MCF 10A (cell line): Measurements from ENCODE around the gene RIPPLY1. TPM values are rescaled to one million over a fixed set of nuclear protein-coding genes. Genes with fewer than 3 reads are reported as not detected.

Experiments
- BruUV-seq: library from RNA; stranded (reverse); fragments of 400-500 nt; replicated peaks from 2 replicates; lab custom pipeline; 2021; lab: Mats Ljungman, UMichigan
- CTCF ChIA-PET: fragments of 300-600 bp; sonication (Branson Sonifier 250); formaldehyde crosslinking; extraction: SDS; loops from one replicate; lab custom pipeline; 2021; ENCODE audit warnings: antibody characterized with exemption, inconsistent platforms; lab: Yijun Ruan, JAX
- POLR2A ChIA-PET: fragments of 300-600, 350-650 bp; sonication (Branson Sonifier 250); formaldehyde crosslinking; extraction: SDS; loops from one replicate; lab custom pipeline; 2020; ENCODE audit warnings: antibody characterized with exemption, inconsistent platforms; lab: Yijun Ruan, JAX
- DNase-seq: peaks from one replicate; pipeline ENCODE4 v3.0.0-alpha.2; 2018; ENCODE audit not compliant: unreplicated experiment
- H3K27ac Mint-ChIP-seq: one replicate; pipeline ENCODE4 v1.8.0; 2022; ENCODE audit warnings: mild to moderate bottlenecking, low read depth, mixed read lengths; ENCODE audit not compliant: unreplicated experiment
- H3K27me3 Mint-ChIP-seq: one replicate; pipeline ENCODE4 v1.8.0; 2022; ENCODE audit warnings: mixed read lengths; ENCODE audit not compliant: insufficient read depth, unreplicated experiment
- H3K36me3 Mint-ChIP-seq: one replicate; pipeline ENCODE4 v1.8.0; 2022; ENCODE audit warnings: mild to moderate bottlenecking, moderate library complexity, mixed read lengths; ENCODE audit not compliant: insufficient read depth, unreplicated experiment
- H3K4me1 Mint-ChIP-seq: one replicate; pipeline ENCODE4 v1.8.0; 2022; ENCODE audit warnings: mixed read lengths; ENCODE audit not compliant: insufficient read depth, unreplicated experiment
- H3K4me3 Mint-ChIP-seq: one replicate; pipeline ENCODE4 v1.8.0; 2022; ENCODE audit warnings: mild to moderate bottlenecking, moderate library complexity, mixed read lengths; ENCODE audit not compliant: unreplicated experiment
- H3K9me3 Mint-ChIP-seq: one replicate; pipeline ENCODE4 v1.8.0; 2022; ENCODE audit warnings: mixed read lengths; ENCODE audit not compliant: unreplicated experiment
- intact Hi-C: fragments of 100-400 bp; cut with micrococcal nuclease; formaldehyde crosslinking; loops from 2 replicates; pipeline ENCODE4 v1.14.1; 2022
- total RNA-seq: library from RNA; stranded (reverse); gene quantifications from 2 replicates; pipeline ENCODE4 v1.2.3, GENCODE V29; 2022
- TF ChIP-seq, protein P1 (sequence below): fragments of 200-600 bp; IDR thresholded peaks from one replicate; pipeline ENCODE4 v1.8.0; 2022; ENCODE audit warnings: antibody characterized with exemption, mild to moderate bottlenecking; ENCODE audit not compliant: unreplicated experiment

Gene RIPPLY1
- total RNA-seq, 1 experiment from 2014 or later, result not detected

GRCh38 chrX:106950381-106950780 is 47.2 kb upstream of the RIPPLY1 start:
- POLR2A ChIA-PET, result no interaction called here
- TF ChIP-seq, protein P1, sequence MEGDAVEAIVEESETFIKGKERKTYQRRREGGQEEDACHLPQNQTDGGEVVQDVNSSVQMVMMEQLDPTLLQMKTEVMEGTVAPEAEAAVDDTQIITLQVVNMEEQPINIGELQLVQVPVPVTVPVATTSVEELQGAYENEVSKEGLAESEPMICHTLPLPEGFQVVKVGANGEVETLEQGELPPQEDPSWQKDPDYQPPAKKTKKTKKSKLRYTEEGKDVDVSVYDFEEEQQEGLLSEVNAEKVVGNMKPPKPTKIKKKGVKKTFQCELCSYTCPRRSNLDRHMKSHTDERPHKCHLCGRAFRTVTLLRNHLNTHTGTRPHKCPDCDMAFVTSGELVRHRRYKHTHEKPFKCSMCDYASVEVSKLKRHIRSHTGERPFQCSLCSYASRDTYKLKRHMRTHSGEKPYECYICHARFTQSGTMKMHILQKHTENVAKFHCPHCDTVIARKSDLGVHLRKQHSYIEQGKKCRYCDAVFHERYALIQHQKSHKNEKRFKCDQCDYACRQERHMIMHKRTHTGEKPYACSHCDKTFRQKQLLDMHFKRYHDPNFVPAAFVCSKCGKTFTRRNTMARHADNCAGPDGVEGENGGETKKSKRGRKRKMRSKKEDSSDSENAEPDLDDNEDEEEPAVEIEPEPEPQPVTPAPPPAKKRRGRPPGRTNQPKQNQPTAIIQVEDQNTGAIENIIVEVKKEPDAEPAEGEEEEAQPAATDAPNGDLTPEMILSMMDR, result no peak
- intact Hi-C loops, result no loop called here
- CTCF ChIA-PET, result interaction anchor here (0.6 to 8.1 kb wide), 3 partner anchors 54 to 1028 kb away, joined by 3 to 67 read pairs (median 3); no protein-coding TSS in a partner anchor
- Mint-ChIP-seq H3K4me1 (no peaks in the 10 kb centered on the region), H3K9me3 (no peaks in the 10 kb centered on the region), H3K27me3 (peaks cover 59% of the 10 kb centered on the region), H3K27ac (no peak overlapping the region), H3K4me3 (no peak overlapping the region), H3K36me3 (no peaks in the 10 kb centered on the region)
- BruUV-seq, result no TSS peak
- no peak for DNase-seq

GRCh38 chrX:106949366-106949765 is 46.2 kb upstream of the RIPPLY1 start:
- Mint-ChIP-seq H3K4me3 (no peak overlapping the region), H3K27me3 (peaks cover 61% of the 10 kb centered on the region), H3K4me1 (no peaks in the 10 kb centered on the region), H3K36me3 (no peaks in the 10 kb centered on the region), H3K9me3 (no peaks in the 10 kb centered on the region), H3K27ac (no peak overlapping the region)
- intact Hi-C loops, result no loop called here
- no TSS peak for BruUV-seq
- TF ChIP-seq, protein P1, result no peak
- CTCF ChIA-PET, result interaction anchor here (8.1 kb wide), 1 partner anchor 53 kb away, joined by 67 read pairs; no protein-coding TSS in a partner anchor
- POLR2A ChIA-PET, result interaction anchor here (0.7 kb wide), 1 partner anchor 687 kb away, joined by 3 read pairs; no protein-coding TSS in a partner anchor
- no peak for DNase-seq

DNA sequence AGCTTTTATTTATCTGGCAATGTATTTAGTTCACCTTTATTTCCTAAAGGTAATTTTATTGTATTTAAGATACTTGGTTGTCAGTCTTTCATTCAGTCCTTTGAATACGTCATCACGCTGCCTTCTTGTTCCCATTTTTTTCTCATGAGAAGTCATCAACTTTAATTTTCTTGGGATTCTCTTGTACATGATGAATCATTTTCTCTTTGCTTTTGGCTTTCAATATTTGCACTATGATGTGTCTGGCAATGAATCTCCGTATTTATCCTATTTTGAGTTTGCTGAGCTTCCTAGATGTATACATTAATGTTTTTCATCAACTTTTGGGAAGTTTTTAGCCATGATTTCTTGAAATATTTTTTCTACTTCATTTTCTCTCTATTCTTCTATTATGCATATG is 45.5 kb upstream of the RIPPLY1 start:
- CTCF ChIA-PET, result interaction anchor here (0.6 to 8.1 kb wide), 2 partner anchors 51 to 53 kb away, joined by 3 to 67 read pairs; no protein-coding TSS in a partner anchor

GRCh38 chrX:106946464-106946863 is 43.3 kb upstream of the RIPPLY1 start:
- H3K36me3 Mint-ChIP-seq, result peaks cover 11% of the 10 kb centered on the region
- POLR2A ChIA-PET, result no interaction called here
- no peak for DNase-seq
- intact Hi-C loops, result no loop called here
- no peak overlapping the region for H3K27ac Mint-ChIP-seq
- no TSS peak for BruUV-seq
- TF ChIP-seq, protein P1, result no peak
- H3K27me3 Mint-ChIP-seq, result peaks cover 89% of the 10 kb centered on the region
- CTCF ChIA-PET, result interaction anchor here (0.7 to 0.8 kb wide), 2 partner anchors 15 to 56 kb away, joined by 3 read pairs; no protein-coding TSS in a partner anchor
- no peaks in the 10 kb centered on the region for H3K4me1 Mint-ChIP-seq
- H3K9me3 Mint-ChIP-seq, result no peaks in the 10 kb centered on the region
- H3K4me3 Mint-ChIP-seq, result no peak overlapping the region

More for the DNA sequence above, 45.5 kb upstream of the RIPPLY1 start:
- H3K4me1 Mint-ChIP-seq, result no peaks in the 10 kb centered on the region
- intact Hi-C loops, result no loop called here
- no peaks in the 10 kb centered on the region for H3K36me3 Mint-ChIP-seq
- H3K27ac Mint-ChIP-seq, result no peak overlapping the region
- POLR2A ChIA-PET, result interaction anchor here (0.7 kb wide), 1 partner anchor 437 kb away, joined by 3 read pairs; no protein-coding TSS in a partner anchor
- TF ChIP-seq, protein P1, result no peak
- H3K4me3 Mint-ChIP-seq, result no peak overlapping the region
- no peak for DNase-seq
- H3K9me3 Mint-ChIP-seq, result no peaks in the 10 kb centered on the region
- H3K27me3 Mint-ChIP-seq, result peaks cover 68% of the 10 kb centered on the region
- BruUV-seq, result no TSS peak
